Measurements from ENCODE around the gene SLC8A1. TPM values are rescaled to one million over a fixed set of nuclear protein-coding genes. Genes with fewer than 3 reads are reported as not detected.

The SLC8A1 gene
- total RNA-seq, 1 experiment from 2014 or later = 1.7 TPM

GRCh38 chr2:40363231-40363630, 88.7 kb downstream of the SLC8A1 start:
- H3K27me3 Mint-ChIP-seq (ENCODE audit: low read depth) = no peaks in the 10 kb centered on the region
- no peak for DNase-seq
- no CpG with 5 or more reads among the region's 1 CpG for WGBS (ENCODE audit: extremely low coverage, insufficient read length, low lambda C conversion rate)
- Histone ChIP-seq H3K4ac (ENCODE audit: low read depth, low read length) (no peak overlapping the region), H3K9me3 (ENCODE audit: control insufficient read depth, low read depth, low read length) (no peaks in the 10 kb centered on the region), H3K79me1 (ENCODE audit: insufficient read depth, low read depth, low read length, poor library complexity, severe bottlenecking) (no peaks in the 10 kb centered on the region), H3K27me3 (ENCODE audit: insufficient read depth, low read length) (no peaks in the 10 kb centered on the region), H3K4me1 (ENCODE audit: insufficient read depth, low read length) (no peaks in the 10 kb centered on the region), H3K4me2 (ENCODE audit: insufficient read depth, insufficient read length, low read length) (no peak overlapping the region), H4K20me1 (ENCODE audit: control insufficient read depth, insufficient read depth, insufficient read length) (no peaks in the 10 kb centered on the region), H2BK12ac (ENCODE audit: insufficient read length, low read depth, low read length) (no peak overlapping the region), H3K23me2 (ENCODE audit: insufficient read length, low read depth, low read length, poor library complexity, severe bottlenecking) (no peaks in the 10 kb centered on the region), H2BK120ac (ENCODE audit: low read depth, low read length, poor library complexity, severe bottlenecking) (no peak overlapping the region), H3K9ac (ENCODE audit: extremely low read depth, insufficient read length, low read length) (no peak overlapping the region), H2BK5ac (ENCODE audit: insufficient read length, low read length) (no peak overlapping the region), H2BK15ac (ENCODE audit: low read depth, low read length) (no peak overlapping the region), H2AK5ac (ENCODE audit: insufficient read length, low read length) (no peak overlapping the region), H4K8ac (replicated peaks; ENCODE audit: insufficient read length, low read depth, low read length) (no peak overlapping the region), H3K56ac (ENCODE audit: insufficient read length, low read depth, low read length) (no peak overlapping the region), H3K27ac (ENCODE audit: insufficient read length, low read depth, low read length) (no peak overlapping the region), H3T11ph (ENCODE audit: low read length) (no peak overlapping the region), H4K5ac (ENCODE audit: insufficient read length, low read depth, low read length) (no peak overlapping the region), H3K79me2 (ENCODE audit: insufficient read depth, low read length) (no peaks in the 10 kb centered on the region), H4K91ac (ENCODE audit: insufficient read length, low read depth, low read length) (no peak overlapping the region), H2BK20ac (ENCODE audit: low read depth, low read length, poor library complexity, severe bottlenecking) (no peak overlapping the region), H3K23ac (ENCODE audit: insufficient read length, low read depth, low read length) (no peak overlapping the region), H2AFZ (ENCODE audit: low read length) (no peak overlapping the region), H3K14ac (ENCODE audit: insufficient read depth, low read length) (no peak overlapping the region), H3K18ac (ENCODE audit: insufficient read length, low read depth, low read length) (no peak overlapping the region)
- H3K9me3 Mint-ChIP-seq = no peaks in the 10 kb centered on the region
- TF ChIP-seq CTCF (conservative IDR thresholded peaks at IDR 0.05) = no peak
- no peak overlapping the region for H3K4me3 Mint-ChIP-seq
- H3K4me1 Mint-ChIP-seq = peaks cover 4 to 7% of the 10 kb centered on the region in 2 experiments
- H3K36me3 Mint-ChIP-seq (ENCODE audit: insufficient read depth in 1 of 3, low read depth in 3 of 3) = no peaks in the 10 kb centered on the region
- H3K27ac Mint-ChIP-seq = no peak overlapping the region

Data from H9 (cell line).